Mucosa of descending colon (tissue), 3 donors: ENCODE data around the gene KIF26A. TPM values are rescaled to one million over a fixed set of nuclear protein-coding genes. Genes with fewer than 3 reads are reported as not detected.

Experiments used
- ATAC-seq: fragments of 200-7000 bp; cut with Tn5 transposase; one replicate; pipeline ENCODE4 v1.9.1; 2020; ENCODE audit warnings: mild to moderate bottlenecking, moderate library complexity
- DNase-seq, 3 donors: peaks; one replicate each; pipeline ENCODE4 v3.0.0-alpha.2; 2020
- H3K36me3 ChIP-seq: fragments of 200-600 bp; one replicate; pipeline ENCODE4 v1.8.0; 2021; ENCODE audit warnings: low read depth, mild to moderate bottlenecking
- H3K4me1 ChIP-seq: fragments of 200-600 bp; one replicate; pipeline ENCODE4 v1.8.0; 2021; ENCODE audit warnings: low read depth, mild to moderate bottlenecking
- H3K4me3 ChIP-seq: fragments of 200-600 bp; one replicate; pipeline ENCODE4 v1.8.0; 2021; ENCODE audit warnings: mild to moderate bottlenecking
- H3K9me3 ChIP-seq: fragments of 200-600 bp; one replicate; pipeline ENCODE4 v1.8.0; 2021; ENCODE audit warnings: mild to moderate bottlenecking
- intact Hi-C, 2 donors: fragments of 100-400 bp; cut with DNase I in 1 of 2; cut with micrococcal nuclease in 1 of 2; formaldehyde crosslinking; loops; one replicate each; pipeline versions ENCODE4 v1.11.0 to v1.11.1; 2022; cut with DNase I, micrococcal nuclease
- total RNA-seq, 3 donors: library from RNA; stranded (reverse); fragmentation: NEBNext Ultra II Directional in 2 of 3; extraction: Animal tissue kit (Norgen Biotek cat#: 25700) in 2 of 3; gene quantifications; one replicate each; pipeline versions ENCODE4 v1.2.1 to v1.2.4, GENCODE V29; 2021 to 2023
- TF ChIP-seq, protein P1 (sequence below): fragments of 200-600 bp; IDR thresholded peaks from one replicate; pipeline ENCODE4 v1.8.0; 2022; ENCODE audit warnings: antibody characterized with exemption, mild to moderate bottlenecking
- donor health status: DM: no; HTN: no; CAD: no; lungs with moderate emphysema.
- donor health status: DM: no; HTN: no; CAD: no.
- donor health status: DM: no; HTN: yes; CAD: no.

Gene KIF26A
- total RNA-seq, 3 donors from 2014 or later, result 3.8 to 7.7 (median 6.5) TPM

DNA sequence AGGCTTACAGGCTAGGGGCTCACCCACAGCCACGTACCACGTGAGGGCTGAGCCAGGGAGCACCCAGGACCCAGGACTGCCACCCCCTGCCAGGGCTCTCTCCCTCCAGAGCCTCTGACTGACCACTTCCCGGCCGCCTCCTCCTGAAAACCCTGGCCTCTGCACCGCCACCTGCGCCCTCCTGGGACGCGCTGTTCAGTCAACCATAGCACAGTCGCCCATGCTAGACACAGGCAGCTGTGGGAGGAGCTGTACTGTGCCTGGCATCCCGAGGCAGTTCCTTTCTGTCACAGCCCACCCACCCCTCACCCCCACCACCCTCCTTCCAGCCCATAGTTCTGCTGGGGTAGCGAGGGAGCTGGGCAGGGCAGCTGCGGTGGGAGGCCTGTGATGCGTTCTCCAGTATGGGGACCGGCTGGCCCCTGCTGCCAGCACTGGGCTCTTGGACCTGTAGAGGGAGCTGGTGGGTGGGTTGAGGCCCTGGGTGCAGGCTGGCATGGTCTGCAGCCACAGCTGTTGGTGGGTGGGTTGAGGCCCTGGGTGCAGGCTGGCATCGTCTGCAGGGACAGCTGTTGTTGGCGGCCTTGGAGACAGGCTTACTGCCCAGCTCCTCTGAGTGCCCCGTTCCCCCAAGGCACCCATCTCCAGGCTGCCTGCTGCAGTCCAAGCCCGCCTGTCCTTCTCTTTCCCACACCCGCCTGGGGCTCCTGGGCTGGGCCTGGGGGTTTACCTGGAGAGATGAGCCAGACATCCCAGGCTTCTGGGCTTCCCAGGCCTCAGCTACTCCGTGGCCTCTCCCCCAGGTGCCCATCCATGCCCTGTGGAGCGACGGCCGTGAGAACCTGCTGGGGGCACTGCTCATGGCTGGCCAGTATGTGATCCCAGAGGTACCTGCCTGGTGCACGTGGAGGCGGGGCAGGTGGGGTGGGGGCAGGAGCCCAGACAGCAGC lies 41.4 kb upstream of the KIF26A start:
- Histone ChIP-seq H3K36me3 (no peaks in the 10 kb centered on the region), H3K4me1 (peaks cover 28% of the 10 kb centered on the region), H3K9me3 (no peaks in the 10 kb centered on the region), H3K4me3 (no peak overlapping the region)
- TF ChIP-seq, protein P1, sequence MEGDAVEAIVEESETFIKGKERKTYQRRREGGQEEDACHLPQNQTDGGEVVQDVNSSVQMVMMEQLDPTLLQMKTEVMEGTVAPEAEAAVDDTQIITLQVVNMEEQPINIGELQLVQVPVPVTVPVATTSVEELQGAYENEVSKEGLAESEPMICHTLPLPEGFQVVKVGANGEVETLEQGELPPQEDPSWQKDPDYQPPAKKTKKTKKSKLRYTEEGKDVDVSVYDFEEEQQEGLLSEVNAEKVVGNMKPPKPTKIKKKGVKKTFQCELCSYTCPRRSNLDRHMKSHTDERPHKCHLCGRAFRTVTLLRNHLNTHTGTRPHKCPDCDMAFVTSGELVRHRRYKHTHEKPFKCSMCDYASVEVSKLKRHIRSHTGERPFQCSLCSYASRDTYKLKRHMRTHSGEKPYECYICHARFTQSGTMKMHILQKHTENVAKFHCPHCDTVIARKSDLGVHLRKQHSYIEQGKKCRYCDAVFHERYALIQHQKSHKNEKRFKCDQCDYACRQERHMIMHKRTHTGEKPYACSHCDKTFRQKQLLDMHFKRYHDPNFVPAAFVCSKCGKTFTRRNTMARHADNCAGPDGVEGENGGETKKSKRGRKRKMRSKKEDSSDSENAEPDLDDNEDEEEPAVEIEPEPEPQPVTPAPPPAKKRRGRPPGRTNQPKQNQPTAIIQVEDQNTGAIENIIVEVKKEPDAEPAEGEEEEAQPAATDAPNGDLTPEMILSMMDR, result no peak
- DNase-seq (peak in 2 of 3 donors; percentile 40 to 41), ATAC-seq (no peak)
- intact Hi-C loops, result no loop called here

DNA sequence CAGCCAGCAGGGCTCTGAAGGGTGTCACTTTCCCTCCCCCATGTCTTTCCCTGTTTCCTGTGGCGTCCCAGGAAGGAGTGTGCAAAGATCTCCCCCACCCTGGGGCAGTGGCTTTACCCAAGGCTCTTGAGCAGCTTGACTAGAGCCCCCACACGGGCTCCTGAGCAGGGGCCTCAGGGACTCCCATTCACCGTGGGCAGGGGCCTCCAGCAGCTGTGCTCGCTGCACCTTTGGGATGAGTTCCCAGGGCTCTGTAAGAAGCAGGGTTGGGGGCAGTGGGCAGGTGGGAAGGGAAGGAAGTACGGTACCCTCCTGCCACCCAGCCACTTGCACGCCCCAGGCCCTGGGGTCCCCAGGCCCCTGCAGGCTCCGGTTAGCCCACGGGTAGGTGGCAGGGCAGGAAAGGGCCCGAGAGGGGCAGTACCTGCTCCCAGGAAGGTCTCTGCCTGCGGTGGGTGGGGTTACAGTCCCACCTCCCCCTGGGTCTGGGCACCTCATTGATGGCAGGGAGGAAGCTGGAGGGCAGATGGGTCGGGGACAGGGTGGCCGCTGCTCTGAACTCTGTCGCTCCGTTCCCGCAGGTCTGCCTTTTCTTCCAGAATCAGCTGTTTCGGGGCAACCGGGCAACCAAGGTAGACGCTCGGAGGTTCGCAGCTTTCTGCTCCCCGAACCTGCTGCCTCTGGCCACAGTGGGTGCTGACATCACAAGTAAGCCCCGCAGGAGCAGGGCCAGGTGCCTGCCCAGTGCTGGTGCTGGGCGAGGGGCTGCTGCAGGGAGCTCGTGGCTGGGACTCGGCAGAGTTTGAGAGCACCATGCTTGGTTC lies 39.9 kb upstream of the KIF26A start:
- H3K4me1 ChIP-seq, result peaks cover 28% of the 10 kb centered on the region
- no peak for ATAC-seq
- intact Hi-C loops, result no loop called here
- no peaks in the 10 kb centered on the region for H3K9me3 ChIP-seq
- H3K36me3 ChIP-seq, result no peaks in the 10 kb centered on the region
- TF ChIP-seq, protein P1, result no peak
- no peak overlapping the region for H3K4me3 ChIP-seq
- peak in 2 of 3 donors; percentile 22 to 40 for DNase-seq

DNA sequence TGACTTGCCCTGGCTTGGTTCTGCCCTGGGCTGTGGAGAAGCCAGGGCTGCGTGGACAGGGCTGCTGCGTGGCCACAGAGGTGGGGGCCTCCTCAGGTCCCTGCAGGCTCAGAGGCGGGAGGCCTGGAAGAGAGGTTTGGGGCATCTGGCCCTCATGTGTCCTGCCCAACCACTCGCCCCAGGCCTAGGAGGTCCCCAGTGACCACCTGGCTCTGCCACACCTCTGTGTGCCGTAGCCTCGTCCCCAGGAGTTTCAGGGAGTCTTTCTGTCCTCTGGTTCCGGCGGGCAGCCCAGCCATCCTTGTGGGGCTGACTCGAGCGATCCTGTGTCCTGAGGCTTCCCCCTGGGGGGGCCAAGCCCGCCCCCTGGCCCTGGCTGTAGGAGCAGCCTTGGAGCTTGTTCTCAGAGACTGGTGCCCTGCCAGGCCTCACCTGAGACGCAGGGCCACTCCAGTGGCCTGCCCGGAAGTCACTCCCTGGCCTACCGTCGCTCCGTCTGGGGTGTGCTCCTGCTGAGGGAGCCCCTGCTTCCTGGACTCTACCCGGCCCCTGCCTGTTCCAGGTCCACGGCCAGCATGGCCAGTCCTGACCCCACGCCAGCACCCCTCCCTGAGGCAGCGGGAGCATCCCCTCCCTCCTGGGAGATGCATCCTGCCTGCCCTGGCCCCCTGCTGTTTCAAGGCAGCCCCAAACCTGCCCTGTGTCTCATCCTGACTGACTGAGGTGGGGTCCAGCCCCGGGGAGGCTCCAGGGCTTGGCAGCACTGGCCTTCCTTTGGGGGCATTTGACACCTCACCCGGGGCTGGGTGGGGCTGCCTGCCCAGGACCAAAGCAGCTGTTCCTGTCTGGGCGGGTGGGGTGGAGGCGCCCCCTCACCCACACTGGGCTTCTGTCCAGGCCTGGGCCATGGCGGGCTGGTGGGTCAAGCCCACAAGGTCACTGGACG lies 39.0 kb upstream of the KIF26A start:
- DNase-seq (peak in 2 of 3 donors; percentile 45 to 46), ATAC-seq (no peak)
- Histone ChIP-seq H3K4me3 (no peak overlapping the region), H3K9me3 (no peaks in the 10 kb centered on the region), H3K4me1 (peaks cover 23% of the 10 kb centered on the region), H3K36me3 (no peaks in the 10 kb centered on the region)
- TF ChIP-seq, protein P1, result no peak
- intact Hi-C loops, result no loop called here

DNA sequence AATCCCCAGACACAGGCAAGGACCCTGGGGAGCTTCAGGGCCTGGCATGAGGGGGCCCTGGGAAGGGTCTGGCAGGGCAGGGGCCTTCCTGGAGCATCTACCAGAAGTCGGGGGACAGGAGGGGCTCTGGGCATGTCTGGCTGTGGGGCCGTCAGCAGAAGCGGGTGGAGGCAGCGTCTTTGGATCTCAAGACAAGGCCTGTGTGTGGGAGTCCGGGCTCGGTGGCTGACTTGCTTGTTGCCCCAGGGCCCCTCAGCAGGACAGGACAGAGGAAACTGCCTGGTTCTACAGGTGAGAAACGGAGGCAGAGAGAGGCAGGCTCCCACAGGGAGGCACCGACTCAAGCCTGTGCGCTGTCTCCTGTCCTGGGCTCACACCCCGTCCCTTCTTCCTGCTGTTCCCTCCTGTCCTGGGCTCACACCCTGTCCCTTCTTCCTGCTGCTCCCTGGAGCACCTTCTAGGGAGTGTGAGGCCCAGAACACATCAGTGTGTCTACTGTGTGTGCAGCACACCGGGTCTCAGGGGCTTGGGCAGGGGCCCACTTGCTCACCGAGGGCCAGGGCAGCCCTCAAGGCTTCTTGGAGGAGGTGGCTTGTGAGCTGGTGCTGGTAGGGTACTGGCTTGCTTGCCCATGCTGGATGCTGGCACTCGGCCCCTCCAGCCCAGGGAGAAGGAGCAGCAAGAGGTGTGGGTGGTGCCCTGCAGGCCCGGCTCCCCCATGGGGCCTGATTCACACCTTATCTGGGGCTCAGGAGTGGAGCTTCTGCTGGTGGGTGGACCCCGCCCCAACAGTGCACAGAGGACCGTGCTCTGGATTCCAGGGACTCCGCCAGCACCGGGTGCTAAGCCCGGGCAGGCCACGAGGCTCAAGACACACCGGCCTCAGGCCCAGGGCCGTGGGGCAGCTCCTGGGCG lies 38.0 kb upstream of the KIF26A start:
- DNase-seq, result peak; percentile 52 to 61 (median 56)
- ATAC-seq, result peak; percentile 82
- intact Hi-C loops, result no loop called here
- Histone ChIP-seq H3K9me3 (no peaks in the 10 kb centered on the region), H3K36me3 (no peaks in the 10 kb centered on the region), H3K4me3 (no peak overlapping the region), H3K4me1 (peaks cover 26% of the 10 kb centered on the region)
- TF ChIP-seq, protein P1, result no peak
